ENCODE results near the gene PAQR3.

PAQR3 gene, protein sequence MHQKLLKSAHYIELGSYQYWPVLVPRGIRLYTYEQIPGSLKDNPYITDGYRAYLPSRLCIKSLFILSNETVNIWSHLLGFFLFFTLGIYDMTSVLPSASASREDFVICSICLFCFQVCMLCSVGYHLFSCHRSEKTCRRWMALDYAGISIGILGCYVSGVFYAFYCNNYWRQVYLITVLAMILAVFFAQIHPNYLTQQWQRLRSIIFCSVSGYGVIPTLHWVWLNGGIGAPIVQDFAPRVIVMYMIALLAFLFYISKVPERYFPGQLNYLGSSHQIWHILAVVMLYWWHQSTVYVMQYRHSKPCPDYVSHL

DNA sequence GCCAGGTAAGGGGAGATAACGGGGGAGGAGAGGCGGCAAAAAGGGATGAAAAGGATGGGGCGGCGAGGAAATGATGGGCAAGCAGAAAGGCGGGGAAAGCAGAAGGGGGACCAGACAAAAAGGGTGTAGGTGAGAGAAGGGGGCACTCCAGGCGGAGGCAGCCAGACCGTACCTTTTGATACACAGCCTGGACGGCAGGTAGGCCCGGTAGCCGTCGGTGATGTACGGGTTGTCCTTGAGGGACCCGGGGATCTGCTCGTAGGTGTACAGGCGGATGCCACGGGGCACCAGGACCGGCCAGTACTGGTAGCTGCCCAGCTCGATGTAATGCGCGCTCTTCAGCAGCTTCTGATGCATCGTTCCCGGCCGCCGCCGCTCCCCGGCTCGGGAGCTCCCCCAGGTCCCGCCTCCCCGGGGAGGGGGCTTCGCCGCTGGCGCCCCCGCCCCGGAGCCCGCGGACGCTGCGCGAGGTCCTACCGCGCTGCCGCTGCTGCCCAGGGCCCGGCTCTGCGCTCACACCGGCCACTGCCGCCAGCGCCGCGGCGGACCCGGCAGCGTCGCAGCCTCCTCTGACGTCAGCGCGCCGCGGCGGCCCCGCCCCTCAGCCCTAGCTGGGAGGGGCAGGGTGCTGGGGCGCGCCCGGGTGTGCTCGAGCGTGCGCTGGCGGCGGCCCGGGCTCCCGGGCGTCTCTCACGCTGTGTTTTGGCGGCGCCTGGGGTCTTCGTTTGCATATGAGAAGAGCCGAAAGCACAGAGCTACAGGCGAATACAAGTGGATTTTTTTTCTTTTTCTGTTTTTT is at the start of gene PAQR3:
TSS of gene PAQR3 (minus strand) at position 571 of the 799 bp plus-strand sequence. CDS start at position 357, 214 bp downstream.
- H3K27ac ChIP-seq, result peak within 1 kb of the TSS; percentile 29
- DNase-seq (ENCODE audit: low read depth, low spot score), result peak; percentile 18

DNA sequence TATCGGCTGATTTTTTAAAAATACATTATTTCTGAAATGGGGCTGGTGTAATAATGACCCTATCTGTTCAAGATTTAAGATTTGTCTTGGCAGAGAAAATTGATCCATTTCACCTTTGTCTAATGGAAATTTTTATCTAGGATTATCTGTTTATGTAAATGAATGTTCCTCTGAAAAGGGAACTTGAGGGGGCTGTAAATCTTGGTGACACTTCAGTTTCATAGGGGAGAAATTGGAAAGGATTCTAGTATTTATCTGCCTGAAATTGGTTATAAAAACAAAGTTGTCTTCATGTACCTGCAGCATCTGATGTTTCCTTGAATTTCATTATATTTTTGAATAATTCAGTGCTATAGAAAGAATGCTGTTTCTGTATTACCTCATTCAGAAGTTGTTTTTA is 48.4 kb upstream of the PAQR3 start:
- no peak for DNase-seq (ENCODE audit: low read depth, low spot score)
- H3K27ac ChIP-seq, result no peak overlapping the region

DNA sequence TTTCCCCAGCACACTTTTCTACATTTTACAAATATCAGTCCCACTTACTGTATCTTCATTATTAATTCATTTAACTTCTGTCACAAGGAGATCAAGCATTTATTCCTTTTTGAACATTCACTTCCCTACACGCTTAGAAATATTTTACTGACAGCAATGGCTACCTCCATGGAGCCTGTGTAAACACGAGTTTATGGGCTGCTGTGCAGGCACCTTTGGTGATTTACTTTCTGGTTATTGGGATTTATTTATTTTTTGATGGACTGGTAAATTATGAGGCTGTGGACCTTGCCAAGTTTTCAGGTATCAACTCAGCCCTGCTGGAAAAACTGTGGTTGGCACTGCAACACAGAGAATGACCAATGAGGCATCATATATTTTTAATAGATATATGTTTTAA is 45.4 kb upstream of the PAQR3 start:
- no peak for DNase-seq (ENCODE audit: low read depth, low spot score)
- H3K27ac ChIP-seq, result no peak overlapping the region

DNA sequence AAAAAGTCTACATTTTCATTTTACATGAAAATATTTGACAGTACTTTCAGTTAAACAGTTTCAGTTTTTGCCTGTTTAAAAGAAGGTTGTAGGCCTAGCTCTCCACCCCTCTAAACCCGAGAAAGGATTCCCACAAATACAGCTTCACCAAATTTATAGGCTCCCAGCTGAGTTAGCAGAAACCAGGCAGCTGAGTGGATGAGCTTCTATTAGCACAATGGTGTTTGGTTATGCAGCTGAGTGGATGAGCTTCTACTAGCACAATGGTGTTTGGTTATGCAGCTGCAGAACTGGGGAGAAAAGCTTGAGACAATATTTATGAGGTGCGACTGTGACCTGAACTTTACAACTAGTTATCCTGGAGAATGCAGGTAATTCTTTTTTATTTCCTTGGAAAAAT is 36.6 kb upstream of the PAQR3 start:
- no peak for DNase-seq (ENCODE audit: low read depth, low spot score)
- no peak overlapping the region for H3K27ac ChIP-seq

DNA sequence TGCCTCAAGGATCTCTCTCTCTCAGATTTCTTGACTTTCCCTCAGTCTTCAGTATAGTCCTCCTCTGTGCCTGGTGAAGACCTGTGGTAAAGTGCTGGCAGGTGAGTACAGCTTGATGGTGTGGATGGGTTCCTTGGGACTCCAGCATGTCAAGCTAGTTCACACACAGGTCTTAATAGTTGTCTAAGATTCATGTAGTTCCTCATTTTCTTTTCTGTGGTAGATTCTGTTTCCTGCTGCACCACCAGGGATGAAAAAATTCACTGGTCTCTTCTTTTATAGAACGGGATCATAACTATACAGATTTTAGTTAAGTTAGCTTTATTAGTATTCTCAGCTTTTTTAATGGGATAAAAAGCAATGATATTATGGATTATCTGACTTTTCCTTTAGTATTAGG is 32.5 kb upstream of the PAQR3 start:
- H3K27ac ChIP-seq, result no peak overlapping the region
- DNase-seq (ENCODE audit: low read depth, low spot score), result no peak

DNA sequence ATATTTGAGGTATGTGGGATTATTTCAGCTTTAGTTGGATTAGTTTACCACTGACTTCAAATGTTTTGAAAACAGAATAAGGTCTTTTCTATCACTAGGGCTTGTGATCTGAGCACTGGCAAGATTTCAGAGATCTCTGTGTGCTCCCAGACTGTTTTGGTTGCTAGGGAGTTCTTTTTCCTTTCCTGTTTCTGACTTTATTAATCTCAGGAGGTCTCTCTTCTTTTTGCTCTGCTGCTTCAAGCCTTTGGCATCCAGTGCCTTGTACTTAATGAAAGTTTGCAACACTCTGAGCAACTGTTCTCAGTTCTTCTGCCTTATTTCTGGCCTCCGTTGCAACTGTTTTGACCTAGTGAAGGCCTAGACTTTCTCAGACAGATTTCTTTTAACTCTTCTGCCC is 32.1 kb upstream of the PAQR3 start:
- H3K27ac ChIP-seq, result no peak overlapping the region
- DNase-seq (ENCODE audit: low read depth, low spot score), result no peak

DNA sequence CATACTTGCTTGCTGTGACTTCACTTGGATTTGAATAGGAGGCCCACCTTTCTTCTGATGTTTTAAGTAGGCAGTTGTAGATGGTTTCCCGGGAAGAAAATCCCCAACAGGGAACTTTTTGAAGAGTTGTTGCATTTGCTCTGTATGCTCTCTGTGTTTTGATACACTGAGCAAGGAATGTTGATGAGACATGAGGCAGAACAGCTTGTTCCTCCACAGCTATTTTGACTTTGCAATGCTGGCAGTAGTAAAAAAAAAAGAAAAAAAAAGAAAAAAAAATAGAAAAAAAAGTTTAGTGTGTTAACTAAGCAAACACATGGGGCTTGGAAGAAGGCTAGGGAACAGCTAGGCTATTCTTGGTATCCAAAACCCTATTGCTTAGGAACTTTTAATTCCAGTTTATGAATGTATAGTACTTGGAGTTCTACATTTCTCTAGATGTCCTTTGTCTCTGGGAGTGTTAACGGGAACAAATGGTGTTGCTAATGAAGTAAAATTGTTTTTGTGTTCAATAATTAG is 23.4 kb upstream of the PAQR3 start:
- DNase-seq (ENCODE audit: low read depth, low spot score), result no peak
- no peak overlapping the region for H3K27ac ChIP-seq

DNA sequence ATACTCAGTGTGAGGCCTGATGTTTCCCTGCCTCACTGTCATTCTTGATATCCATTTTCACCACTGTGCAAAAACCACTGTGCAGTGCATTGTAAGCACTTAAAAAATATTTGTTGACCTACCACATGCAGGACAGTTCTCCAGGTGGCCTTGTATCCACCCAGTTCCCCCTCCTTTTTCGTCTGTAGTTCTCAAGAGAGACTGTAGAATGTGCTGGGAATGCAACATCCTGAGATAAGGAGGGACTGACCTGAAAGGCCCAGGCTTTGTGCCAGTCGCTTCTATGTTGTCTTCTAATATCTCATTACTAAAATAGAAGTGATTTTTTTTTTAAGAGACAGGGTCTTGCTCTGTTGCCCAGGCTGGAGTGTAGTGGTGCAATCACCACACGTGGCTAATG is 21.7 kb upstream of the PAQR3 start:
- no peak overlapping the region for H3K27ac ChIP-seq
- DNase-seq (ENCODE audit: low read depth, low spot score), result no peak

DNA sequence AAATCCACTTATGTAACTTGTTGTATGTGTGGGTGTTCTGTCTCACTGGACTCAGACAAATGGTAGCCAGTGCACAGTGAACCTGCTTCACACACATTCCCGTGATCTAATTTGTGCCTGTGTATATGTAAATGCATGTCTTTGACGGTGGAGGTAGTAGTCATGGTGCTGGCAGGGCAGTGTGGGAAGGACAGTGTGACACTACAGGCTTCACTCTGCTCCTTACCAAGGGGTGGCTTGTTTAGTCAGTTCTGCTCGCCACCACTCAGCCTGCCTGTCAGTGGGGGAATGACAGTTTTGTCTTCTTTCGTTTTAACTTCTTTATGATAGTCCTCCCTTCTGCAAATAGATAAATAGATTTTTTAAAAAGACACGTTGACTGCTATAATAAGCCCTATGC is 17.7 kb upstream of the PAQR3 start:
- H3K27ac ChIP-seq, result no peak overlapping the region

DNA sequence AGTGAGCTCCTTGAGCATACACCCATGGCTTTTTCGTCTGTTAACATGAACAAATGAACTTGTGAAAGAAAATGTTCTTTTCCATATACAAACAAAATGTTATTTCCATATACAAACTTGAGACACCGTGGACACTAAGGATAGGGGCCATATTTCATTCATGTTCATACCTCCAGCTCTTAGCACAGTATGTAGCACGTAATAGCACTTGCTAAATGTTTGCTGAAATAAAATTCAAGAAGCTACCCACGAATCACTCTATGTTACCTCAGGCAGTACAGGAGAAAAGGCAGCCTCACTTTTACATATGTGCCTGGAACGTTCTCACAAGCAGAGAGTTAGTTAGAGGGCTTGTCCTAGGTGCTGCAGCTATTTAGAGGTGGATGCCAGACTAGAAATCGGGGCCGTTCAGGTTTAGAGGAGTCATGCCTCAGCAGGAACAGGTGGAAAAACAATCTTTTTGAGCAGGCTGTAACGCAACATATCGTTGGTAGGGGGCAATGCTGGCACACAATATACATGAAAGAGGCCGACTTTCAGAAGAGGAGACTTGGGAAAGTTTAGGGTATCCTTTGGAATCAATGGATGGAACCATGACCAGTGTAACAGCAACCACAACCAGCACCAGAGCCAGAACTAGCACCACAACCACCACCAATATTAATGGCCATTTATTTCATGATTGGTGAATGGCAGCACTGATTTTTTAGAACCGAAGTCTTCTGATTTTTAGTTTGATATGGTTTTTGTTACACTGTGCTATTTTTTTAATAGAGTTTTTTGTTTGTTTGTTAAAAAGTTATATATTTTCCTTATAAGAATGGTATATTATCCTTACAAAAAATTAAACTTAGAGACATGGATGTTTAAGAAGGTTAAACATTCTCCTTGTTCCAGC is 14.8 kb upstream of the PAQR3 start:
- DNase-seq (ENCODE audit: low read depth, low spot score), result no peak
- H3K27ac ChIP-seq, result no peak overlapping the region

More for the DNA sequence above, 17.7 kb upstream of the PAQR3 start:
- no peak for DNase-seq (ENCODE audit: low read depth, low spot score)

DNA sequence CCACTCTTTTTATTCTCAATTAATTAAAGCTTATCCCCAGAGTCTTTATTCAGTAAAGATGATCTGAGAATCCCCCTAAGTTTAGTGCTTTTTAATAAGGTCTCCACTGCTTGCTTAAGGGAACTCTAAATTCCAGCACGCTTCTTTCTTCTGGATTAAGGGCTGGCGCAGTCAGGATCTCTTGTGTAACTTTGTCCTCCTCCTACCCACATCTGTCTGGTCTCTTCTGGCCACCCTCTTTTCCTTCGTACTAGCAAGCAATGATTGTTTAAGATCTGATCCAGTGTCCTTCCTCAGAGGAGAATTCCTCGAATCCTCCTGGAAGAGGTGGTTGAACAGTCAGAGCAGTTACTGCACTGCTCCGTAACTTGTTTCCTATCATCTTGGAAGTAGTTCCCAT is 14.0 kb upstream of the PAQR3 start:
- no peak for DNase-seq (ENCODE audit: low read depth, low spot score)
- H3K27ac ChIP-seq, result no peak overlapping the region

DNA sequence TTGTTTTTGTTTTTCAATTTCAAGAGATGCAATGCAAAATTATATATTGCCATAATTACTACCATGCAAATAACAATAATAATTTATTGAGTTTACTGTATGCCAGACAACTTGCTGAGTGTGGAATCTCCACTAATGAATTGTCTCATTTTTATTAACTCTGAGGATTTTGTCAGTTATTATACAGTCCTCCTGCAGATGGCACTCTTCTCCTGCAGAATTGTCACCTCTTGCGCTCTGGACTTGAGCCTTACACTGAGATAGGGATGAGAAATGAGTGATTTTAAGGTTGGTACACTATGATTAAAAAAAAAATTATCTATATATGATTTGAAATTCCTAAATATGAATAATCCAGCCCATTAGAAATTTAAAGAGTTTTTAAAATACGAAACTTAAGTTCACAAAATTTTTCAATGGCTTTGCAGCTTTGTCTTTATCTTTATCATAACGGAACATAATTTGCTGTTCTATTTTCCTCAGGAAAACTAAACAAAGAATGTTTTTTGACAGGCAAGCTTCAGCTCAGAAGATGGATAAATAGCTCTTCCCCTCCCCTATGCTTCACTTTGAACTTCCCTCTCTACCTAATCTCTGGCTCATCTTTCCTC is 12.7 kb upstream of the PAQR3 start:
- no peak for DNase-seq (ENCODE audit: low read depth, low spot score)
- H3K27ac ChIP-seq, result no peak overlapping the region

DNA sequence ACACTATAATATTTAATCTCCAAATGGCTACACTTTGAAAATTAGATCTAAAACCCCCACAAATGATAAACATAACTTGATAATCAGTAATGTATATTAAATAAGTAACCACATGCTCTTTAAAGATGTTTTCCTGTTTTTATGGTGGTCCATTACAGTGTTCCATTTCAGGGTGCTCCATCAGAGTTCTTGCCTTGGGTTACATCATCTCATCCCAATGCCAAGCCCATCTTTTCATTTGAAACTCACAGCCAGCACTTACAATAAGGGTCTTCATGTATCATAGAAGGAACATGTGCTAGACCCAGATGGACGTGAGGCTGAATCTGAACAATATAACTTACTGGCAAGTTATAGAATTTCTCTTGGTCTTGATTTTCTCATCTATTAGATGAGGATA is 10.5 kb upstream of the PAQR3 start:
- H3K27ac ChIP-seq, result no peak overlapping the region
- no peak for DNase-seq (ENCODE audit: low read depth, low spot score)

DNA sequence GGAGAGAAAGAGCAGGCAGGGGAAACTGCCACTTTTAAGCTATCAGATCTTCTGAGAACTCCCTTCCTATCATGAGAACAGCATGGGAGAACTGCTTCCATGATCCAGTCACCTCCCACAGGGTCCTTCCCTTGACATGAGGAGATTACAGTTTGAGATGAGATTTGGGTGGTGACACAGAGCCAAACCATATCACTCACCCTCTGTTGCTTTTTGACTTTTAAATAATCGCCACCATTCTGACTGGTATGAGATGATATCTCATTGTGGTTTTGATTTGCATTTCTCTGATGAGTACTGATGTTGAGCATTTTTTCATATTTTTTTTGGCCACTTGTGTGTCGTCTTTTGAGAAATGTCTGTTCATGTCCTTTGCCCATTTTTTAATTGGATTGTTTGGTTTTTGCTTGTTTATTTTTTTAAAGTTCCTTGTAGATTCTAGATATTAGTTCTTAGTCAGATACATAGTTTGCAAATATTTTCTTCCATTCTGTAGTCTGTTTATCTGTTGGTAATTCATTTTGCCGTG is 6.5 kb upstream of the PAQR3 start:
- H3K27ac ChIP-seq, result no peak overlapping the region
- no peak for DNase-seq (ENCODE audit: low read depth, low spot score)

DNA sequence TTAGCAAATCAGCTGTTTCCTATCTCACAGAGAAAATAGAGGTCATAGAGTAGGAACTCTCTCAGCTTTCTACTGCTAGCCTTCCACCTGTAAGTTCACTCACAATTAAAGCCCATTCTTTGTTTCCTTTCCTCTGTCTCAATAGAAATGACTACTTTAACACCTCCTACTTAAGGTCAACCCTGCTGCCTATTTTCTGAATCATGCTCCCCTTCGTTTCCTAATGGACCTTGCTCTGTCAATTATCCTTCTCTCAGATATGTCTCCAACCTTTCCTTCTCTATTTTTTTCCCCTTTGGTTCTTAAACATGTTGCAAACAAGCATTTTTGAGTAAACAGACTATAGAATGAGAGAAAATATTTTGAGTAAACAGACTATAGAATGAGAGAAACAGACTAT is 5.1 kb upstream of the PAQR3 start:
- DNase-seq (ENCODE audit: low read depth, low spot score), result no peak
- H3K27ac ChIP-seq, result no peak overlapping the region

DNA sequence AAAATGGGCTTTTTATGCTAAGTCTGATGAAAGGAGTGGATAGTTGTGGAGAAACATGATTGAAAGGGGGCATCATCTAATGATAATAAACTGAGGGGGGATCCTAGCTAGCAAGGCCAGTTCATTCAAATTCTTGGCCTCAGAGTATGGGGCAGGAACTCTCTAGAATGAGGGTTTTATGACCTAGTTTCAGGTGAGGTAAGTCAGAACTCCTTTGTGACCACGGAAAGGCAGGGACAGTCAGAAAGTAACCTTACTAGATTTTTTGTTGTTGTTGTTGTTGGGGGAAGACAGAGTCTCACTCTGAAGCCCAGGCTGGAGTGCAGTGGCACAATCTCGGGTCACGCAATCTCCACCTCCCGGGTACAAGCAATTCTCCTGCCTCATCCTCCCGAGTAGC is 1.5 kb upstream of the PAQR3 start:
- DNase-seq (ENCODE audit: low read depth, low spot score), result no peak
- H3K27ac ChIP-seq, result no peak overlapping the region

DNA sequence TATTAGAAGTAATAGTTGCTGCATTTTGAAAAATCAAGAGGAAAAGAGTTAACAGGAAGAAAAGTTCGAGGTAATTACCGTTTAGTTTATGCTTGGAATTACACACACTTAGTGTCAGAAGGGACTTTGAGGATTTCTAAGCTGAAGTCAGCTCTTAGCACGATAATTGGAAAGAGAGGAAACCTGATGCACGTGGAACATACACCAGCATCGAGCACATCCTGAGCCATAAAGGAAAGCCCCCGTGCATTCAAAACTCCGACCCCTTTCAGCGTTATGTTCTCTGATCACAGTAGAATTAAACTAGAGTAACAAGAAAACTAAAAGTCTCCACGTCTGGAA is 400 bp upstream of the PAQR3 start:
- no peak for DNase-seq (ENCODE audit: low read depth, low spot score)
- H3K27ac ChIP-seq, result no peak overlapping the region

DNA sequence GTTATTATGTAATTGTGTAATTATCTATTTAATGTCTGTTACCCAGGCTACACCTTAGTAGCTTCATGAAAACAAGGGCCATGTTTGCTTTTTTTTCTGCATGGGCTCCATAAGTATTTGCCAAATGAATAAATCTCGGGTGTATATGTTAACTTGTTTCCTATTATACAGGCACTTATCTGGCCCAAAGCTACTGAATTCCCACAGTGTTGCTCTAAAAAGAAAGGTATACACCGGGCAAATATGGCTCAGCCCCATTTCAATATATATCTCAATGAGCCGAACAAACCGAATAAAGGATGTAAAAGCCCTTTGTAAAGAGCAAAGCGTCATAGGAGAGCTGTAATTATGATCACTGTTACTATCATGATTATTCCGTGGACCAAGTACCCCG is 767 bp downstream of the PAQR3 start:
- no peak for DNase-seq (ENCODE audit: low read depth, low spot score)
- no peak overlapping the region for H3K27ac ChIP-seq

DNA sequence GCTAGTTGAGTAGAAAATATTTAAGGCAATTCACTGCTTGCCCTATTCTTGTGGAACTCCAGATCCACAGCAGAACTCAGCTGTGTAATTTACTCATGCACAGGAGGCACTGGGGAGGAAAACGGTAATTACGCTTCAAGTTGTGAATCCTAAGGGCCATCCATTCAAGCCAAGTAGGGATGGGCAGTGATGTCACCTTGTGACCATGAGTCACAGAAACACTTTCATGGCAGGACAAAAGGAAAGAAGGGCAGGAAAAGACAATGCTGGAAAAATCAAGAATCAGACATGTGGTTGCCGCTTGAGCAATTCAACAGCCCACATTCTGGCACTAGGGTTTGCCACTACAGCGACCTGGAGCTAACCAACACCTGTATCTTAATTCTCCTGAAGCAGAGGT is 1.4 kb downstream of the PAQR3 start:
- no peak overlapping the region for H3K27ac ChIP-seq
- DNase-seq (ENCODE audit: low read depth, low spot score), result no peak

DNA sequence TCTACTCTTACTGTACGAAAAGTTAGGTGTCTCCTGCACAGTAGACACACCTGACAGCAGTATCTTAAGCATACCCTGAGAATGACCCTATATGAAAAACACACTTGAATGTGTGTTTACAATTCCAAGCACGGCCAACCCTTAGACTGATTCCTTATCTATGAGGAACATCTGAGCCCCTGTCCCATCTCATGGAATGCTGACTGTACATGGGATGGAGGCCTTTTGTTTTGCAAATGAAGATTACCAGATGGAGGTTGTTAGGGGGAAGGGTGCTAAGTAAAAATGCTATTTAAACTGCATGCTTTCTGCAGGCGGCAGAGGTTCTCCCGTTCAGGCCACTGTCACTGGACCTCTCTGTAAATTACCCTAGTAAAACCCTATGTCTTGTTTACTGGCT is 2.2 kb downstream of the PAQR3 start:
- H3K27ac ChIP-seq, result no peak overlapping the region
- no peak for DNase-seq (ENCODE audit: low read depth, low spot score)

Measured in epithelial cell of prostate (primary cell).